GM12875 (cell line): ENCODE results near the gene LRRC37B.
A peak's percentile ranks its signal among the peaks of the same experiment; 100 is the strongest.
"Not testable (repeated sequence)": the region's sequence is repeated elsewhere in the genome, so short reads cannot be mapped to it uniquely, and the experiment has no call there.

Experiments used
- H3K4me3 ChIP-seq: one replicate; pipeline ENCODE4 v1.5.1; 2011; ENCODE audit warnings: low read depth, low read length, control low read depth
- TF ChIP-seq, protein P1 (sequence below): IDR thresholded peaks from 2 replicates; pipeline ENCODE4 v1.5.1; 2011; ENCODE audit warnings: low read depth, mild to moderate bottlenecking, control low read depth, inconsistent platforms, low read length, moderate library complexity, borderline replicate concordance; ENCODE audit not compliant: insufficient read depth

LRRC37B gene

DNA sequence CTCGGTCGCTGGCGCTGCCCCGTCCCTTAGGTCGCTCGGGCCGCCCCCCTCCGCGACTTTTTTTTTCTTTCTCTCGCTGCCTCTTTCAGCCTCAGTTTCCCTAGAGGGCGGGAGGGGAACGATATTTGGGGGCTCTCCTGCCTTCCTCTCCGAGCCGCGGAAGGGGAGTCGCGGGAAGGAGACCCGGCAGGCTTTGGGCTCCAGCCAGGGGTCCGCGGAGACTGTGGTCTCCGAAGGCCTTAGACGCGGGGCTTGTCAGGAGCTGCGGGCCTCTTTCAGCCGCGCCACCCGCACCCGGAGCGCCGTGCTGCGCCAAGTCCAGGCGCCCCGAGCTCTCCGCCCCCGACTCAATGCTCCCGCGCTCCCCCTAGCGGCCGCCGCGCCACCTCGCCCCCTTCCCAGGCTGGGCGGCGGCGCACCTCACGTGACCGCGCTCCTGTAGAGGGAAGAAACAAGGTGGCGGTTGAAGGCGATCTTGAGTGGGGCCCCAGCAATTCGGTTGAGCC is at the start of gene LRRC37B:
LRRC37B (plus strand) TSS at position 427 of the 506 bp plus-strand sequence. CDS start 14,010 bp downstream, outside the sequence.
- peak within 1 kb of the TSS; percentile 96 for H3K4me3 ChIP-seq
- TF ChIP-seq, protein P1, sequence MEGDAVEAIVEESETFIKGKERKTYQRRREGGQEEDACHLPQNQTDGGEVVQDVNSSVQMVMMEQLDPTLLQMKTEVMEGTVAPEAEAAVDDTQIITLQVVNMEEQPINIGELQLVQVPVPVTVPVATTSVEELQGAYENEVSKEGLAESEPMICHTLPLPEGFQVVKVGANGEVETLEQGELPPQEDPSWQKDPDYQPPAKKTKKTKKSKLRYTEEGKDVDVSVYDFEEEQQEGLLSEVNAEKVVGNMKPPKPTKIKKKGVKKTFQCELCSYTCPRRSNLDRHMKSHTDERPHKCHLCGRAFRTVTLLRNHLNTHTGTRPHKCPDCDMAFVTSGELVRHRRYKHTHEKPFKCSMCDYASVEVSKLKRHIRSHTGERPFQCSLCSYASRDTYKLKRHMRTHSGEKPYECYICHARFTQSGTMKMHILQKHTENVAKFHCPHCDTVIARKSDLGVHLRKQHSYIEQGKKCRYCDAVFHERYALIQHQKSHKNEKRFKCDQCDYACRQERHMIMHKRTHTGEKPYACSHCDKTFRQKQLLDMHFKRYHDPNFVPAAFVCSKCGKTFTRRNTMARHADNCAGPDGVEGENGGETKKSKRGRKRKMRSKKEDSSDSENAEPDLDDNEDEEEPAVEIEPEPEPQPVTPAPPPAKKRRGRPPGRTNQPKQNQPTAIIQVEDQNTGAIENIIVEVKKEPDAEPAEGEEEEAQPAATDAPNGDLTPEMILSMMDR, result peak; percentile 96

DNA sequence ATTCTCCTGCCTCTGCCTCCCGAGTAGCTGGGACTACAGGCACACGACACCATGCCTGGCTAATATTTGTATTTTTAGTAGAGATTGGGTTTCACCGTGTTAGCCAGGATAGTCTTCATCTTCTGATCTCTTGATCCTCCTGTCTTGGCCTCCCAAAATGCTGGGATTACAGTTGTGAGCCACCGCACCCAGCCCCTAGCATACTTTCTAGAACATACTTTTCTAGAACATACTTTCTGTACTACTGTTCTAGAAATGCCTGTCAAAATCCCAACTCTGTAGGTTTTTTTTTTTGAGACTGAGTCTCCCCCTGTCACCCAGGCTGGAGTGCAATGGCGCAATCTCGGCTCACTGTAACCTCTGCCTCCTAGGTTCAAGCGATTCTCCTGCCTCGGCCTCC is 43.1 kb upstream of the LRRC37B start:
- H3K4me3 ChIP-seq, result not testable (repeated sequence)

DNA sequence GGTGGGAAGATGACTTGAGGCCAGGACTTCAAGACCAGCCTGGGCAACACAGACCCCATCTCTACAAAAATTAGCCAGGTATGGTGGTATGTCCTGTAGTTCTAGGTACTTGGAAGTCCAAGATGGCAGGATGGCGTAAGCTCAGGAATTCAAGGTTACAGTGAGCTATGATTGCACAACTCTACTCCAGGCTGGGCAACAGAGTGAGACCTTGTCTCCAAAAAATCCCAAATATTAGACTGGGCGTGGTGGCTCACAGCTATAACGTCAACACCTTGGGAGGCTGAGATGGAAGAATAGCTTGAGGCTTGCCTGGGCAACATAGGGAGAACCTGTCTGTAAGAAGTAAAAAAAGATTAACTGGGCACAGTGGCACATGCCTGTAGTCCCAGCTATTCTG is 39.5 kb upstream of the LRRC37B start:
- TF ChIP-seq, protein P1, result no peak

GRCh38 chr17:31970416-31970815 is 36.8 kb upstream of the LRRC37B start:
- H3K4me3 ChIP-seq, result not testable (repeated sequence)

More for the DNA sequence above, 39.5 kb upstream of the LRRC37B start:
- no peak overlapping the region for H3K4me3 ChIP-seq

DNA sequence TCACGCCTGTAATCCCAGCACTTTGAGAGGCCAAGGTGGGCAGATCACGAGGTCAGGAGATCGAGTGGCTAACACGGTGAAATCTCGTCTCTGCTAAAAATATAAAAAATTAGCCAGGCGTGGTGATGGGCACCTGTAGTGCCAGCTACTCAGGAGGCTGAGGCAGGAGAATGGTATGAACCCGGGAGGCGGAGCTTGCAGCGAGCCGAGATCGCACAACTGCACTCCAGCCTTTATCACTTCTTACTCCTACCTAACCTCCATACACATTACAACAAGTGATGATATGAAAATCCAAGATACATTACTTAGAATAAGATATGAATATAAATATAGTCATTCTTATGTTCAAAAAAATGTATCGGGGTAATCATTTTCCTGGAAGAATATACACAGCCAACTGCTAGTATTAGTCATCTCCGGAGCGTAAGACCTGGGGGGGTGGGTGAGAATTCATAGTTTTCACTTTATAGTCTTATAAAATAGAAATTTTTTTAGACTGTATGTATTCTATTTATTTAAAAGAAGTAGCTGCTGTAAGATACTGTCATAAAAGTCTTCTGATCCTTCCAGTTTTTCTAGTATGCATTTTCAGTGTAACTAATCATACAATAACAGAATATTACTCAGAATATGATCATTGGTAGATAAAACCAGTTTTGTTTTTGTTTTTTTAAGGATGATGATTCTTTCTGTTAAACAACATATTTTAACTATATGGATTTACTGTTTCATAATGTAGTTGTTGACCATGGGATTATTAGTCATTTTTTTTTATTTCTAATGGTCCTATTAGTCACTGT is 32.7 kb upstream of the LRRC37B start:
- H3K4me3 ChIP-seq, result not testable (repeated sequence)

GRCh38 chr17:31975391-31975790 is 31.8 kb upstream of the LRRC37B start:
- H3K4me3 ChIP-seq, result not testable (repeated sequence)

- not testable (repeated sequence) for H3K4me3 ChIP-seq
Measured at GRCh38 chr17:31991821-31992220, 15.4 kb upstream of the LRRC37B start.

DNA sequence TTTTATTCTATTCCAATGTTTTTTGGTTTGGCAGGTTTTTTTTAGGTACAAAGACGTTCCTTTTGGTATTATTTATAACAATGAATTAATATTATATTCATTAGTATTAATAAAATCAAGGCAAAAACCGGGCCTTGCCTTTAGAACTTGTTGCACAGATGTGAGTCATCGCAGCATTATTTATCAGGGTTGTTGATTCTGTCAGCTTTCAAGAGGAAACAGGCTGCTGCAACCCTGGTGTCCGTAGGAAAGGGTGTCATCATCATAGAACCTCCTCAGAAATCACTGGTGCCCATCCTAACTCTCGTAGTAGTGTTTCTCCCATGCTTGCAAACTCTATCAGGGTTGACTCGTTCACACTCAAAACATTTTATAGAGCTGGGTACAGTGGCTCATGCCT is 10.2 kb upstream of the LRRC37B start:
- TF ChIP-seq, protein P1, result no peak
- H3K4me3 ChIP-seq, result no peak overlapping the region

GRCh38 chr17:32007463-32008298 is 498 bp downstream of the LRRC37B start:
- peak overlapping the region; percentile 96 for H3K4me3 ChIP-seq
- TF ChIP-seq, protein P1, result no peak
